HEK293T (cell line): ENCODE results near the gene TRIM69.

Source experiments
- BHLHE40 ChIP-seq: fragments of 450-650 bp; IDR thresholded peaks from 2 replicates; pipeline ENCODE4 v1.6.1; 2016; ENCODE audit warnings: mild to moderate bottlenecking, moderate library complexity, borderline replicate concordance
- CTBP1 ChIP-seq: fragments of 450-650 bp; IDR thresholded peaks from 2 replicates; pipeline ENCODE4 v1.6.1; 2016; ENCODE audit warnings: borderline replicate concordance
- ELF4 ChIP-seq: fragments of 450-650 bp; IDR thresholded peaks from 2 replicates; pipeline ENCODE4 v1.6.1; 2017; ENCODE audit warnings: antibody characterized with exemption
- FOXA1 ChIP-seq: fragments of 450-650 bp; IDR thresholded peaks from 2 replicates; pipeline ENCODE4 v1.6.1; 2016; ENCODE audit warnings: mild to moderate bottlenecking
- L3MBTL2 ChIP-seq: fragments of 450-650 bp; conservative IDR thresholded peaks from 2 replicates; pipeline ENCODE4 v1.6.1; 2016; ENCODE audit warnings: mild to moderate bottlenecking

DNA sequence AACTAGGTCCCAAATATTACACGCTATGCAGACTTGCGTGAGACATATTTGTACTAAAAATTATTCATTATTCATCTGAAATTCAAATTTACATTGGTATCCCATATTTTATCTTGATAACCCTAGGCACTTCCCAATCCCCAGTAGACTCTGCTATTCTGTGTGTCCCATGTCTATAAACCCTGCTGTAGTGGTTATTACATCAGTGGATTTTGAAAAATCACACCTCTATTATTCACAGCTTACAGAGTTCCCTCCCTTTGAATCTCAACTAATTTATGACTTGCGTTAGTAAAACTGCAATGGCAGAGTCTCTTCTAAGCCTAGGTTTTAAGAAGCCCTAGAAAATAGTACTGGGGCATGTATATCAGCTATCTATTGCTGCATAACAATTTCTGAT, 54.3 kb downstream of the TRIM69 start:
- no peak for TF ChIP-seq BHLHE40
- TF ChIP-seq FOXA1, result no peak
- no peak for TF ChIP-seq CTBP1
- TF ChIP-seq ELF4, result no peak
- no peak for TF ChIP-seq L3MBTL2
